Measurements from ENCODE around the gene SOX8. TPM values are rescaled to one million over a fixed set of nuclear protein-coding genes. Genes with fewer than 3 reads are reported as not detected.

The SOX8 gene
- total RNA-seq, 2 experiments from 2014 or later = 0.25 to 0.27 TPM

DNA sequence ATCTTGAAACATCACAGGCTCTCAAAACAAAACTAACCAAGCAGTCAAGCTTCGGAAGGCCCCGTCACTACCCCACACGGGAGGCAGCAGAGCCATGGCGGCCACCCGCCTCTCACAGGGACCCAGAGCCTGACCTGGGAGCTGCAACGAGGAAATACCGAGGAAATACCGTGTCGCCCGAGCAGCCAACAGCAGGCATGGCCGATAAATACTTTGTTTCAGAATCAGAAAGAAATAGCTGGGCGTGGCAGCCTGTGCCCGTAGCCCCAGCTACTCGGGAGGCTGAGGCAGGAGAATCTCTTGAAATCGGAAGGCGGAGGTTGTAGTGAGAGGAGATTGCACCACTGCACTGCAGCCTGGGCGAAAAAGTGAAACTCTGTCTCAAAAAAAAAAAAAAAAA lies 17.7 kb upstream of the SOX8 start:
- Mint-ChIP-seq H3K9me3 (peaks cover 7% of the 10 kb centered on the region), H3K4me3 (peak overlapping the region; percentile 66), H3K4me1 (peaks cover 42% of the 10 kb centered on the region), H3K27ac (peak overlapping the region; percentile 95), H3K36me3 (ENCODE audit: low read depth) (peaks cover 34% of the 10 kb centered on the region), H3K27me3 (no peaks in the 10 kb centered on the region)
- ChIA-PET CTCF (interaction anchor here (1.0 to 1.9 kb wide), 3 partner anchors 9 to 35 kb away, joined by 3 to 4 read pairs (median 3); no protein-coding TSS in a partner anchor), POLR2A (no interaction called here)
- DNase-seq = no peak

DNA sequence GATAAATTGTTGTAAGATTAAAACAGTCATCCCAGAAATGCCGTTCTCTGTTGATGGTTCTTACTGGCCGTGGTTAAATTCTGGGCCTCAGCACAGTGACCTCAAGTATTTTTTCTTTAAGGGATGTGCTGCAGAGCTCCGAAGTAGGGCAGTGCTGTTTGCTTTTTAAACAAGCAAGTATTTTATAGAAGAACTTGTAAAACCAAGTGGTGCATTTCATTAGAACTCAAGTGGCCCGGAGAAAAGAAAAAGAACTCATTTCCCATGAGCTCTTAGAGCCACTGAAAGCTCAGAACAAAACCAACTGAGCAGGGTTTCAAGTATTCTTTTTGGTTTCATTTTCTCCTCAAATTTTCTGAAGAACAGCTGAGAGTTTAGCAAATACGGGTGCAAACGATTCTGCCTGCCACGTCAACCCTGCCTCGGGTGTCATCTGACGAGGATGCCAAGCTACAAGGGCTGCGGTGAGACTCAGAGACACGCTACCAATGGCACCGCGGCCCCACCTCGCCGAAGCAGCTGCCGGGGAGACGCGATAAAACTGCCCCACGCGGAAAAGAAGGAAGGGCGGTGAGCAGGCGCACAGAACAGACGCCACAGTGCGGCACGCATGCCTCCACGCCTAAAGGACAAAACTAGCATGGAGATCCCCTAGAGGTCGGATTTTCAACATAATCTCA lies 17.1 kb upstream of the SOX8 start:
- ChIA-PET POLR2A (interaction anchor here (0.7 kb wide), 1 partner anchor 164 kb away, joined by 4 read pairs; the partner anchor contains the start of gene GNG13), CTCF (interaction anchor here (1.0 to 1.9 kb wide), 3 partner anchors 9 to 35 kb away, joined by 3 to 4 read pairs (median 3); no protein-coding TSS in a partner anchor)
- H3K4me1 Mint-ChIP-seq = peaks cover 44% of the 10 kb centered on the region
- peak overlapping the region; percentile 95 for H3K27ac Mint-ChIP-seq
- peaks cover 7% of the 10 kb centered on the region for H3K9me3 Mint-ChIP-seq
- peak overlapping the region; percentile 66 for H3K4me3 Mint-ChIP-seq
- peak; percentile 75 for DNase-seq
- H3K36me3 Mint-ChIP-seq (ENCODE audit: low read depth) = peaks cover 34% of the 10 kb centered on the region
- H3K27me3 Mint-ChIP-seq = no peaks in the 10 kb centered on the region

DNA sequence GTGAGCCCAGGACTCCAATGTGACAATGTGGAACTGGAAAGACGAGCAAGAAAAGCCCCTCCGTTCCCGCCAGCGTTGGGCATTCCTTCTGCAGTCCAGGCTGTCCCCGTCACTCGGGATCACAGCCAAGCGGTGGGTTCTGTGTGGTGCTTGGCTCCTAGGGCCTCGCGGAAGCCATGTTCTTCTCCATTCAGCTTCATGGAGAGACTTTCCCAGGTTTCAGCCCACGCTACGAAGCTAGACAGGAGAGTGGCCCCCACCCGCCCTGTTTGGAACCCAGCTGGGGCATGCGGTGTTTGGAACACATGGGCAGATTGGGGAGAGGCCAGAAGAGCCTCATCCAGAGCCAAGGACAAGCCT lies 16.6 kb upstream of the SOX8 start:
- H3K4me3 Mint-ChIP-seq = peak overlapping the region; percentile 66
- POLR2A ChIA-PET = no interaction called here
- H3K9me3 Mint-ChIP-seq = peaks cover 7% of the 10 kb centered on the region
- CTCF ChIA-PET = no interaction called here
- H3K27ac Mint-ChIP-seq = peak overlapping the region; percentile 95
- H3K36me3 Mint-ChIP-seq (ENCODE audit: low read depth) = peaks cover 31% of the 10 kb centered on the region
- H3K27me3 Mint-ChIP-seq = no peaks in the 10 kb centered on the region
- no peak for DNase-seq
- peaks cover 47% of the 10 kb centered on the region for H3K4me1 Mint-ChIP-seq

GRCh38 chr16:965487-965886 lies 16.1 kb upstream of the SOX8 start:
- POLR2A ChIA-PET = no interaction called here
- Mint-ChIP-seq H3K36me3 (ENCODE audit: low read depth) (peaks cover 31% of the 10 kb centered on the region), H3K4me3 (no peak overlapping the region), H3K27me3 (no peaks in the 10 kb centered on the region), H3K4me1 (peaks cover 47% of the 10 kb centered on the region), H3K9me3 (peaks cover 7% of the 10 kb centered on the region), H3K27ac (peak overlapping the region; percentile 95)
- no peak for DNase-seq
- CTCF ChIA-PET = no interaction called here

- POLR2A ChIA-PET = no interaction called here
- DNase-seq = no peak
- peaks cover 7% of the 10 kb centered on the region for H3K9me3 Mint-ChIP-seq
- CTCF ChIA-PET = interaction anchor here (0.5 kb wide), 1 partner anchor 15 kb away, joined by 4 read pairs; no protein-coding TSS in a partner anchor
- H3K4me1 Mint-ChIP-seq = peaks cover 47% of the 10 kb centered on the region
- no peaks in the 10 kb centered on the region for H3K27me3 Mint-ChIP-seq
- peak overlapping the region; percentile 95 for H3K27ac Mint-ChIP-seq
- peaks cover 31% of the 10 kb centered on the region for H3K36me3 Mint-ChIP-seq (ENCODE audit: low read depth)
- no peak overlapping the region for H3K4me3 Mint-ChIP-seq
Measured at GRCh38 chr16:966035-966434, 15.5 kb upstream of the SOX8 start.

DNA sequence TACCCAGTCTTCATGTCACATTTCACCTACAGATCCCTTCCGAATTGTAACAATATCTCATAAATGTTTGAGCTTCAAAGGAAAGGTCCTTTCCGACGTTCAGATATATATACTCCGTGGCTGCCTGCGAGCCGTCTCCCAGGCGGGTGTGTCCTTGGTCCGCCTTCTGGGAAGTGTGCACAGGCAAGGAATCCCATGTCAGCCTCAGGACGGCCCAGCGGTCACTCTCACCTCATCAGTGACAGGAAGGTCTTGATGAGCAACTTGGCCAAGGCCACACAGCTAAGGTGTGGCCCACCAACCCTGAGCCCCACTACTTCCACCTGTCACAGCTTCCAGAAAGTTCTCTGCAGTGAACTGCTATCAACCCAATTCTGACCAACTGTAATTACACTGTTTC lies 15.1 kb upstream of the SOX8 start:
- H3K4me1 Mint-ChIP-seq = peaks cover 49% of the 10 kb centered on the region
- H3K27ac Mint-ChIP-seq = peak overlapping the region; percentile 57
- DNase-seq = no peak
- H3K27me3 Mint-ChIP-seq = peaks cover under 1% of the 10 kb centered on the region
- H3K36me3 Mint-ChIP-seq (ENCODE audit: low read depth) = peaks cover 31% of the 10 kb centered on the region
- no peak overlapping the region for H3K4me3 Mint-ChIP-seq
- ChIA-PET CTCF (interaction anchor here (0.5 kb wide), 1 partner anchor 14 kb away, joined by 4 read pairs; no protein-coding TSS in a partner anchor), POLR2A (no interaction called here)
- H3K9me3 Mint-ChIP-seq = peaks cover 7% of the 10 kb centered on the region

GRCh38 chr16:967077-967541 lies 14.5 kb upstream of the SOX8 start:
- DNase-seq = no peak
- Mint-ChIP-seq H3K36me3 (ENCODE audit: low read depth) (peaks cover 31% of the 10 kb centered on the region), H3K27me3 (peaks cover 5% of the 10 kb centered on the region), H3K4me3 (no peak overlapping the region), H3K4me1 (peaks cover 54% of the 10 kb centered on the region), H3K9me3 (peaks cover 7% of the 10 kb centered on the region), H3K27ac (no peak overlapping the region)
- CTCF ChIA-PET = no interaction called here
- POLR2A ChIA-PET = no interaction called here

GRCh38 chr16:967546-968295 lies 13.8 kb upstream of the SOX8 start:
- H3K4me3 Mint-ChIP-seq = no peak overlapping the region
- peak overlapping the region; percentile 76 for H3K27ac Mint-ChIP-seq
- DNase-seq = no peak
- H3K9me3 Mint-ChIP-seq = peaks cover 7% of the 10 kb centered on the region
- POLR2A ChIA-PET = no interaction called here
- CTCF ChIA-PET = no interaction called here
- peaks cover 5% of the 10 kb centered on the region for H3K27me3 Mint-ChIP-seq
- H3K4me1 Mint-ChIP-seq = peaks cover 53% of the 10 kb centered on the region
- H3K36me3 Mint-ChIP-seq (ENCODE audit: low read depth) = peaks cover 31% of the 10 kb centered on the region

DNA sequence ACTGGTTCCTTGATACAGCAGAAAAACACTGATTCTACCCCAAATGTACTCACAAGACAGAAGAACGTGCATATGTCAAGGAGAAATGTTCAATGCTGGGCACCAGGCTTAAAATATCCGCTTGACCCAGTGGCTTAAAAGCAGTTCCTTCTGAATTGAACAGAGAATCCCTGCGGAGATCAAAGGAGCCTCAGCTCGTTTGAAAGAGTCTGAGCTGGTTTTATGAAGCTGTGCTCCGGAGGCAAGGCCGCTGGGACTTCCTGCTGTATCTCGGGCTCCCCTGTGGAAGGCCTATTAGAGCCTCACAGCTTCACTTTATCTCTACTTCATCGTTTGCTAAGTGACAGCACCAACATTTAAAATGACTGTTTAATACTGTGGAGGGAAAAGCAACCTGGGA lies 12.9 kb upstream of the SOX8 start:
- H3K4me3 Mint-ChIP-seq = peak overlapping the region; percentile 65

DNA sequence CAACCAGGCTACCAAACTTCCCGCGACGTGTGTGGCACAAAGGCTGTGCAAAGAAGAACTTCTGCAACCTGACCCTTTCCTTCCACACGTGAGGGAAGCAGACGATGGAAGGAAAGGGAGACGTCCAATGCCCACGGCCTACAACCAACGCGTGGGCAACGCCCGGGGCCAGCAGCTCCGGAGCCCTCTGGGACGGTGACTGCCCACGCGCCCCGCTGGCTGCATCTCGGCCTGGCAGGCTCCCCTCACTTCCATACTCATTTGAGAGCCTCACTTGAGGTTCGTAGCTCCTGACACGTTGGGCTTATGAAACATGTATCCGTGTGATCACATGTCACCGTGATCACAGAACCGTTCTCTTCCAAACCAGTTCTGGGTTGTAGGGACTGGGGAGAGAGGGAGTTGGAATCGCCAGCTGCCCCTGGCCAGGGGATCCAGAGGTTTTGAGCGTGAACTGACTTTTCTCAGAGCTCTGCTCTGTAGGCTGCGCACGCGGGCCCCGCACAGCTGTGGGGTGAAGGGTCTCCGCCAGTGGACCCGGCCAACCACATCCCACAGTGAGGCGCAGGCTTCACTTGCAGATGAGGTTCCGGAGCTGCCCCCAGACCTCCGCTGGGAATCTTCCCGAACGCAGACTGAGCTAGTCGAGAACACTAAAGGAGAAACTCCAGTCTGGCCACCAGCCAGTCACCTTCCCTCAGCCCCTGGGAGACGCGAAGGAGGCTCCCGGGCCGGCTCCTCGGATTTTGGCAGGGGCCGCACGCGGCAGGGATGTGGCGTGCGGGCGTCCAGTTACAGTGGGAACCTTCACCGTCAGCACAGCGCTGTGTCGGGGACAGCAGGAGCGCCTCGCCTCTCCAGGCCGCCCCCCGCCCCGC lies 11.8 kb upstream of the SOX8 start:
- DNase-seq = no peak
- Mint-ChIP-seq H3K27ac (peak overlapping the region; percentile 79), H3K4me3 (peak overlapping the region; percentile 72), H3K27me3 (peaks cover 5% of the 10 kb centered on the region), H3K36me3 (ENCODE audit: low read depth) (peaks cover 17% of the 10 kb centered on the region), H3K9me3 (peaks cover 7% of the 10 kb centered on the region), H3K4me1 (peaks cover 34% of the 10 kb centered on the region)
- CTCF ChIA-PET = interaction anchor here (1.1 kb wide), 1 partner anchor 11 kb away, joined by 4 read pairs; the partner anchor contains the start of gene SOX8
- POLR2A ChIA-PET = no interaction called here

More for the DNA sequence above, 12.9 kb upstream of the SOX8 start:
- ChIA-PET CTCF (interaction anchor here (0.9 to 1.1 kb wide), 2 partner anchors 12 to 37 kb away, joined by 3 to 4 read pairs; partner anchors contain the start of gene SOX8), POLR2A (no interaction called here)
- peaks cover 44% of the 10 kb centered on the region for H3K4me1 Mint-ChIP-seq
- H3K27me3 Mint-ChIP-seq = peaks cover 5% of the 10 kb centered on the region
- peaks cover 7% of the 10 kb centered on the region for H3K9me3 Mint-ChIP-seq
- no peak for DNase-seq
- H3K27ac Mint-ChIP-seq = peak overlapping the region; percentile 76
- H3K36me3 Mint-ChIP-seq (ENCODE audit: low read depth) = peaks cover 23% of the 10 kb centered on the region

DNA sequence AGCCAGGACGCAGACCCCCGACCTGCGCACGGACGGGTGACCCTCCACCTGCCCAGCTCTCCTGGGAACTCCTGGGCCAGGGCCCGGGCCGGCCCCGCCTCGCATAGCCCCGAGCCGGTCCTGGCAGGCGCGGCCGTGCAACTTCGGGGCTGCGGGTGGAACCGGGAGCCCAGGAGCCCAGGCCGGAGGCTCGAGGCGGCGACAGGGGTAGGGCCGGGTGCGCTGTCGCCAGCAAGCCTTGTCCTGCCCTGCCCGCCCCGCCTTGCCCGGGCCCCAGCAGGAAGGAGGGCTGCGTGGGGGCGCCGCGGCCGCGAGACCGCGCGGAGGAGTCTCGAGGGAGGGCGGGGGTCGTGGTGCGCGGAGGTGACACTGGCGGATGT lies 11.2 kb upstream of the SOX8 start:
- peaks cover 13% of the 10 kb centered on the region for H3K36me3 Mint-ChIP-seq (ENCODE audit: low read depth)
- H3K4me3 Mint-ChIP-seq = peak overlapping the region; percentile 73
- H3K27me3 Mint-ChIP-seq = peaks cover 5% of the 10 kb centered on the region
- peaks cover 5% of the 10 kb centered on the region for H3K9me3 Mint-ChIP-seq
- POLR2A ChIA-PET = no interaction called here
- H3K4me1 Mint-ChIP-seq = peaks cover 28% of the 10 kb centered on the region
- H3K27ac Mint-ChIP-seq = peak overlapping the region; percentile 74
- CTCF ChIA-PET = no interaction called here
- no peak for DNase-seq

- DNase-seq = peak; percentile 96
- Mint-ChIP-seq H3K4me3 (peak within 1 kb of the TSS; percentile 73), H3K36me3 (ENCODE audit: low read depth) (peaks cover 7% of the 10 kb centered on the region), H3K27ac (peak within 1 kb of the TSS; percentile 79), H3K4me1 (peaks cover 22% of the 10 kb centered on the region), H3K27me3 (peaks cover 5% of the 10 kb centered on the region), H3K9me3 (no peaks in the 10 kb centered on the region)
- ChIA-PET CTCF (interaction anchor here (1.4 kb wide), 1 partner anchor 11 kb away, joined by 5 read pairs; the partner anchor contains the start of gene SOX8), POLR2A (no interaction called here)
Measured at GRCh38 chr16:970766-971581, 10.6 kb upstream of the SOX8 start, which contains the start of gene LMF1. Gene LMF1 (minus strand): TSS chr16:970984. CDS start chr16:970980, 4 bp downstream.
